GM21529 (cell line): ENCODE data around the gene C19orf73.

Experiments used
- ATAC-seq: cut with Tn5 transposase; IDR thresholded peaks from one replicate; pipeline ENCODE4 v1.9.1; 2021; ENCODE audit not compliant: unreplicated experiment

The C19orf73 gene

GRCh38 chr19:49070416-49070815 is 48.5 kb downstream of the C19orf73 start:
- no peak for ATAC-seq

- ATAC-seq, result no peak
Measured at GRCh38 chr19:49069026-49069425, 49.9 kb downstream of the C19orf73 start.
